Neural progenitor cell (in vitro differentiated cells): ENCODE measurements around the gene PRR35.

Experiments
- CTCF ChIP-seq: fragments of 200-600 bp; sonication (generic); IDR thresholded peaks from 2 replicates; pipeline ENCODE4 v1.5.1; 2017; ENCODE audit warnings: antibody characterized with exemption, mild to moderate bottlenecking
- EZH2 ChIP-seq: fragments of 200-600 bp; sonication (generic); IDR thresholded peaks from 2 replicates; pipeline ENCODE4 v1.6.1; 2017; ENCODE audit warnings: antibody characterized with exemption, mild to moderate bottlenecking, moderate library complexity
- EZH2phosphoT487 ChIP-seq: fragments of 200-600 bp; sonication (generic); IDR thresholded peaks from 2 replicates; pipeline ENCODE4 v1.6.1; 2017; ENCODE audit warnings: antibody characterized with exemption

- TF ChIP-seq EZH2 (no peak), CTCF (no peak), EZH2phosphoT487 (no peak)
Observed at GRCh38 chr16:582614-583331, 22.6 kb downstream of the PRR35 start.
